Type B pancreatic cell (in vitro differentiated cells): ENCODE measurements around the gene IMMT. TPM values are rescaled to one million over a fixed set of nuclear protein-coding genes. Genes with fewer than 3 reads are reported as not detected.
"Not testable (repeated sequence)": the region's sequence is repeated elsewhere in the genome, so short reads cannot be mapped to it uniquely, and the experiment has no call there.

ENCODE experiments used
- DNase-seq: peaks from one replicate; pipeline ENCODE4 v3.0.0; 2021; ENCODE audit warnings: mixed read lengths; ENCODE audit not compliant: unreplicated experiment; ENCODE audit errors: extremely low spot score
- H3K27ac Mint-ChIP-seq: 2 replicates; pipeline ENCODE4 v1.8.0; 2021; ENCODE audit warnings: mild to moderate bottlenecking, mixed read lengths
- H3K27me3 Mint-ChIP-seq: 2 replicates; pipeline ENCODE4 v1.8.0; 2021; ENCODE audit warnings: mixed read lengths
- H3K36me3 Mint-ChIP-seq: 2 replicates; pipeline ENCODE4 v1.8.0; 2021; ENCODE audit warnings: mixed read lengths
- H3K4me1 Mint-ChIP-seq: one replicate; pipeline ENCODE4 v1.8.0; 2021; ENCODE audit warnings: mixed read lengths; ENCODE audit not compliant: unreplicated experiment
- H3K4me3 Mint-ChIP-seq: 2 replicates; pipeline ENCODE4 v1.8.0; 2021; ENCODE audit warnings: mild to moderate bottlenecking, mixed read lengths
- H3K9me3 Mint-ChIP-seq: 2 replicates; pipeline ENCODE4 v1.8.0; 2021; ENCODE audit warnings: mixed read lengths
- CTCF ChIP-seq: fragments of 200-600 bp; sonication (generic); conservative IDR thresholded peaks from 2 replicates; pipeline ENCODE4 v1.5.0; 2021; ENCODE audit warnings: antibody characterized with exemption, mild to moderate bottlenecking
- total RNA-seq: library from RNA; stranded (reverse); gene quantifications from 2 replicates; pipeline ENCODE4 v1.2.1, GENCODE V29; 2021; ENCODE audit warnings: low replicate concordance

IMMT gene
- total RNA-seq, 1 donor from 2014 or later: 108 TPM

GRCh38 chr2:86230961-86231360 is 35.7 kb upstream of the IMMT start:
- no peak for TF ChIP-seq CTCF
- Mint-ChIP-seq H3K27ac (no peak overlapping the region), H3K4me3 (no peak overlapping the region), H3K36me3 (no peaks in the 10 kb centered on the region), H3K4me1 (peaks cover 23% of the 10 kb centered on the region), H3K9me3 (no peaks in the 10 kb centered on the region), H3K27me3 (no peaks in the 10 kb centered on the region)
- no peak for DNase-seq

- no peak for DNase-seq
- Mint-ChIP-seq H3K4me1 (peaks cover 23% of the 10 kb centered on the region), H3K36me3 (no peaks in the 10 kb centered on the region), H3K27ac (no peak overlapping the region), H3K4me3 (no peak overlapping the region), H3K27me3 (no peaks in the 10 kb centered on the region), H3K9me3 (no peaks in the 10 kb centered on the region)
- TF ChIP-seq CTCF: no peak
Measured at GRCh38 chr2:86229221-86229620, 34.0 kb upstream of the IMMT start.

- not testable (repeated sequence) for H3K27me3 Mint-ChIP-seq, H3K4me3 Mint-ChIP-seq, DNase-seq, H3K27ac Mint-ChIP-seq, H3K36me3 Mint-ChIP-seq, H3K9me3 Mint-ChIP-seq
- peaks cover 23% of the 10 kb centered on the region for H3K4me1 Mint-ChIP-seq
Measured at GRCh38 chr2:86228574-86228973, 33.3 kb upstream of the IMMT start.

- peaks cover 25% of the 10 kb centered on the region for H3K4me1 Mint-ChIP-seq
- DNase-seq: no peak
- H3K36me3 Mint-ChIP-seq: no peaks in the 10 kb centered on the region
- H3K4me3 Mint-ChIP-seq: no peak overlapping the region
- H3K9me3 Mint-ChIP-seq: no peaks in the 10 kb centered on the region
- H3K27ac Mint-ChIP-seq: no peak overlapping the region
- no peak for TF ChIP-seq CTCF
- H3K27me3 Mint-ChIP-seq: no peaks in the 10 kb centered on the region
Measured at GRCh38 chr2:86227685-86228084, 32.4 kb upstream of the IMMT start.

GRCh38 chr2:86226636-86227520 is 31.6 kb upstream of the IMMT start:
- Mint-ChIP-seq H3K4me3 (no peak overlapping the region), H3K9me3 (no peaks in the 10 kb centered on the region), H3K27ac (no peak overlapping the region), H3K4me1 (peaks cover 26% of the 10 kb centered on the region), H3K36me3 (no peaks in the 10 kb centered on the region), H3K27me3 (no peaks in the 10 kb centered on the region)
- DNase-seq: no peak
- TF ChIP-seq CTCF: no peak

- H3K27ac Mint-ChIP-seq: no peak overlapping the region
- TF ChIP-seq CTCF: no peak
- no peaks in the 10 kb centered on the region for H3K9me3 Mint-ChIP-seq
- peaks cover 24% of the 10 kb centered on the region for H3K4me1 Mint-ChIP-seq
- H3K36me3 Mint-ChIP-seq: no peaks in the 10 kb centered on the region
- no peak overlapping the region for H3K4me3 Mint-ChIP-seq
- no peaks in the 10 kb centered on the region for H3K27me3 Mint-ChIP-seq
- no peak for DNase-seq
Measured at GRCh38 chr2:86226070-86226469, 30.8 kb upstream of the IMMT start.
